ENCODE data around the gene SMG6.

DNA sequence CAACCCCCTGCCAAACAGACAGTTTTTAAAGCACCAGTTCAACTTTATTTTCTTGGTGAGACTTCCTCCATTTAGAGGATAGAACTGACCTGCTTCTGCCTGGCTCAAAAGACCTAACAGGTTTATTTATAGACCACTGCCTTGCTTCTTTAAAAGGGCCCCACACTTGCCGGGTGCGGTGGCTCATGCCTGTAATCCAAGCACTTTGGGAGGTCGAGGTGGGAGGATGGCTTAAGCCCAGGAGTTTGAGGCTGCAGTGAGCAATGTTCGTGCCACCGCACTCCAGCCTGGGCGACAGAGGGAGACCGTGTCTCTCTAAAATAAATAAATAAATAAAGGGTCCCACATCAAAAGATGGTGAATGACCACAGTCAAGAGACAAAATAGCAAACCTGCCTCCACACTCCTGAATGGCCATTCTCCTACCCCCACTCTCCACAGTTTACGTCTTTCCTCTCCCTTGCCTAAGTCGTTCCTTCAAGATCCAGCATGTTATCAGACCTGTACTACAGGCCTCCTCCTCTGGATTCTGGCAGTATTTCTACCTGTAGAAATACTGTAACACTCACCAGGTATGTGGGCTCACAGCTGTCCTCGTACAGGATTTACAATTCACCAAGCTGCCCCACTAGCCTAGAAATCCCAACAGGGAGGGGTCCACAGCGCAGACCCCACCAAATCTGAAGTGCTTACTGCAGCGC is 95.6 kb downstream of the SMG6 start:
- TF ChIP-seq ZMYM4 (CRISPR knock-in tag; IDR thresholded peaks at IDR 0.05) (no peak), DPF2 (CRISPR knock-in tag; IDR thresholded peaks at IDR 0.05; ENCODE audit: borderline replicate concordance, low read depth) (no peak), FOXP1 (IDR thresholded peaks at IDR 0.05) (no peak), FOXP1 (CRISPR knock-in tag; IDR thresholded peaks at IDR 0.05) (no peak)
- TF ChIP-seq, protein P1, sequence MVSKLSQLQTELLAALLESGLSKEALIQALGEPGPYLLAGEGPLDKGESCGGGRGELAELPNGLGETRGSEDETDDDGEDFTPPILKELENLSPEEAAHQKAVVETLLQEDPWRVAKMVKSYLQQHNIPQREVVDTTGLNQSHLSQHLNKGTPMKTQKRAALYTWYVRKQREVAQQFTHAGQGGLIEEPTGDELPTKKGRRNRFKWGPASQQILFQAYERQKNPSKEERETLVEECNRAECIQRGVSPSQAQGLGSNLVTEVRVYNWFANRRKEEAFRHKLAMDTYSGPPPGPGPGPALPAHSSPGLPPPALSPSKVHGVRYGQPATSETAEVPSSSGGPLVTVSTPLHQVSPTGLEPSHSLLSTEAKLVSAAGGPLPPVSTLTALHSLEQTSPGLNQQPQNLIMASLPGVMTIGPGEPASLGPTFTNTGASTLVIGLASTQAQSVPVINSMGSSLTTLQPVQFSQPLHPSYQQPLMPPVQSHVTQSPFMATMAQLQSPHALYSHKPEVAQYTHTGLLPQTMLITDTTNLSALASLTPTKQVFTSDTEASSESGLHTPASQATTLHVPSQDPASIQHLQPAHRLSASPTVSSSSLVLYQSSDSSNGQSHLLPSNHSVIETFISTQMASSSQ (IDR thresholded peaks at IDR 0.05; ENCODE audit: low read depth), result no peak
- TF ChIP-seq, protein P1 (CRISPR knock-in tag; IDR thresholded peaks at IDR 0.05; ENCODE audit: borderline replicate concordance), result no peak
- TF ChIP-seq, protein P2, sequence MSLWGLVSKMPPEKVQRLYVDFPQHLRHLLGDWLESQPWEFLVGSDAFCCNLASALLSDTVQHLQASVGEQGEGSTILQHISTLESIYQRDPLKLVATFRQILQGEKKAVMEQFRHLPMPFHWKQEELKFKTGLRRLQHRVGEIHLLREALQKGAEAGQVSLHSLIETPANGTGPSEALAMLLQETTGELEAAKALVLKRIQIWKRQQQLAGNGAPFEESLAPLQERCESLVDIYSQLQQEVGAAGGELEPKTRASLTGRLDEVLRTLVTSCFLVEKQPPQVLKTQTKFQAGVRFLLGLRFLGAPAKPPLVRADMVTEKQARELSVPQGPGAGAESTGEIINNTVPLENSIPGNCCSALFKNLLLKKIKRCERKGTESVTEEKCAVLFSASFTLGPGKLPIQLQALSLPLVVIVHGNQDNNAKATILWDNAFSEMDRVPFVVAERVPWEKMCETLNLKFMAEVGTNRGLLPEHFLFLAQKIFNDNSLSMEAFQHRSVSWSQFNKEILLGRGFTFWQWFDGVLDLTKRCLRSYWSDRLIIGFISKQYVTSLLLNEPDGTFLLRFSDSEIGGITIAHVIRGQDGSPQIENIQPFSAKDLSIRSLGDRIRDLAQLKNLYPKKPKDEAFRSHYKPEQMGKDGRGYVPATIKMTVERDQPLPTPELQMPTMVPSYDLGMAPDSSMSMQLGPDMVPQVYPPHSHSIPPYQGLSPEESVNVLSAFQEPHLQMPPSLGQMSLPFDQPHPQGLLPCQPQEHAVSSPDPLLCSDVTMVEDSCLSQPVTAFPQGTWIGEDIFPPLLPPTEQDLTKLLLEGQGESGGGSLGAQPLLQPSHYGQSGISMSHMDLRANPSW (CRISPR knock-in tag; IDR thresholded peaks at IDR 0.05; ENCODE audit: borderline replicate concordance), result no peak

Measured in HepG2 (cell line).